Brain pericyte (primary cell): ENCODE results near the gene HOXC11.

ENCODE experiments used
- DNase-seq: peaks from one replicate; pipeline ENCODE4 v3.0.0-alpha.2; 2012; ENCODE audit warnings: low read depth, low spot score

The HOXC11 gene

GRCh38 chr12:54009171-54010052 lies 36.5 kb downstream of the HOXC11 start:
- no peak for DNase-seq

GRCh38 chr12:54010053-54010971 lies 37.4 kb downstream of the HOXC11 start:
- no peak for DNase-seq

- DNase-seq, result no peak
Observed at GRCh38 chr12:54010972-54011664, 38.2 kb downstream of the HOXC11 start.

GRCh38 chr12:54011665-54012532 lies 39.0 kb downstream of the HOXC11 start:
- DNase-seq, result no peak

GRCh38 chr12:54012631-54013409 lies 39.9 kb downstream of the HOXC11 start:
- DNase-seq, result no peak

GRCh38 chr12:54014377-54015017 lies 41.6 kb downstream of the HOXC11 start:
- no peak for DNase-seq

GRCh38 chr12:54015018-54015931 lies 42.3 kb downstream of the HOXC11 start:
- DNase-seq, result no peak

- DNase-seq, result no peak
Observed at GRCh38 chr12:54016051-54016450, 43.1 kb downstream of the HOXC11 start.

GRCh38 chr12:54016478-54016964 lies 43.6 kb downstream of the HOXC11 start:
- no peak for DNase-seq

- DNase-seq, result no peak
Observed at GRCh38 chr12:54017027-54017788, 44.3 kb downstream of the HOXC11 start.

- no peak for DNase-seq
Observed at GRCh38 chr12:54017878-54018467, 45.0 kb downstream of the HOXC11 start.

- no peak for DNase-seq
Observed at GRCh38 chr12:54018468-54018984, 45.6 kb downstream of the HOXC11 start.

GRCh38 chr12:54019091-54019811 lies 46.3 kb downstream of the HOXC11 start:
- DNase-seq, result no peak

- no peak for DNase-seq
Observed at GRCh38 chr12:54019924-54020590, 47.1 kb downstream of the HOXC11 start.

GRCh38 chr12:54020591-54021405 lies 47.9 kb downstream of the HOXC11 start:
- DNase-seq, result no peak
